Glomerular endothelial cell (primary cell): Measurements from ENCODE around the gene CIC. TPM values are rescaled to one million over a fixed set of nuclear protein-coding genes. Genes with fewer than 3 reads are reported as not detected.
"Not testable (repeated sequence)": the region's sequence is repeated elsewhere in the genome, so short reads cannot be mapped to it uniquely, and the experiment has no call there.

ENCODE experiments used
- DNase-seq: peaks from one replicate; pipeline ENCODE4 v3.0.0-alpha.2; 2011; ENCODE audit warnings: low read depth, low spot score; ENCODE audit errors: extremely low read depth
- total RNA-seq: library from RNA; depleted of rRNA; stranded (reverse); fragments of >200 nt; gene quantifications from 2 replicates; pipeline ENCODE4 v1.2.3, GENCODE V29; 2015

Gene CIC
- total RNA-seq, 1 donor from 2014 or later: 80.2 TPM

- no peak for DNase-seq
Observed at GRCh38 chr19:42325896-42326771, 57.1 kb downstream of the CIC start.

GRCh38 chr19:42326969-42327368 is 57.9 kb downstream of the CIC start:
- DNase-seq: no peak

- DNase-seq: no peak
Observed at GRCh38 chr19:42327381-42327780, 58.3 kb downstream of the CIC start.

- no peak for DNase-seq
Observed at GRCh38 chr19:42328106-42328505, 59.1 kb downstream of the CIC start.

- DNase-seq: no peak
Observed at GRCh38 chr19:42328854-42329253, 59.8 kb downstream of the CIC start.

GRCh38 chr19:42330241-42330711 is 61.2 kb downstream of the CIC start:
- no peak for DNase-seq

GRCh38 chr19:42331333-42331732 is 62.3 kb downstream of the CIC start:
- not testable (repeated sequence) for DNase-seq

GRCh38 chr19:42332059-42332458 is 63.0 kb downstream of the CIC start:
- DNase-seq: no peak

GRCh38 chr19:42333018-42333417 is 64.0 kb downstream of the CIC start:
- no peak for DNase-seq

- no peak for DNase-seq
Observed at GRCh38 chr19:42333975-42334696, 65.1 kb downstream of the CIC start.

- DNase-seq: no peak
Observed at GRCh38 chr19:42334697-42335373, 65.8 kb downstream of the CIC start.

- DNase-seq: no peak
Observed at GRCh38 chr19:42335374-42335936, 66.4 kb downstream of the CIC start.

- DNase-seq: no peak
Observed at GRCh38 chr19:42335971-42336370, 66.9 kb downstream of the CIC start.

- DNase-seq: not testable (repeated sequence)
Observed at GRCh38 chr19:42339126-42339860, 70.2 kb downstream of the CIC start.

GRCh38 chr19:42339922-42340321 is 70.9 kb downstream of the CIC start:
- not testable (repeated sequence) for DNase-seq

GRCh38 chr19:42343344-42344110 is 74.5 kb downstream of the CIC start:
- no peak for DNase-seq

- no peak for DNase-seq
Observed at GRCh38 chr19:42344336-42344893, 75.4 kb downstream of the CIC start.
